GM23248 (cell line): ENCODE results near the gene KLHL40.

Source experiments
- EZH2 ChIP-seq: fragments of 200-600 bp; sonication (generic); IDR thresholded peaks from 2 replicates; pipeline ENCODE4 v1.6.1; 2018; ENCODE audit warnings: antibody characterized with exemption, mild to moderate bottlenecking; ENCODE audit not compliant: insufficient read depth, poor library complexity, severe bottlenecking
- EZH2phosphoT487 ChIP-seq: fragments of 200-600 bp; sonication (generic); IDR thresholded peaks from 2 replicates; pipeline ENCODE4 v1.6.1; 2018; ENCODE audit warnings: antibody characterized with exemption, moderate library complexity, mild to moderate bottlenecking, low read depth; ENCODE audit not compliant: insufficient read depth

DNA sequence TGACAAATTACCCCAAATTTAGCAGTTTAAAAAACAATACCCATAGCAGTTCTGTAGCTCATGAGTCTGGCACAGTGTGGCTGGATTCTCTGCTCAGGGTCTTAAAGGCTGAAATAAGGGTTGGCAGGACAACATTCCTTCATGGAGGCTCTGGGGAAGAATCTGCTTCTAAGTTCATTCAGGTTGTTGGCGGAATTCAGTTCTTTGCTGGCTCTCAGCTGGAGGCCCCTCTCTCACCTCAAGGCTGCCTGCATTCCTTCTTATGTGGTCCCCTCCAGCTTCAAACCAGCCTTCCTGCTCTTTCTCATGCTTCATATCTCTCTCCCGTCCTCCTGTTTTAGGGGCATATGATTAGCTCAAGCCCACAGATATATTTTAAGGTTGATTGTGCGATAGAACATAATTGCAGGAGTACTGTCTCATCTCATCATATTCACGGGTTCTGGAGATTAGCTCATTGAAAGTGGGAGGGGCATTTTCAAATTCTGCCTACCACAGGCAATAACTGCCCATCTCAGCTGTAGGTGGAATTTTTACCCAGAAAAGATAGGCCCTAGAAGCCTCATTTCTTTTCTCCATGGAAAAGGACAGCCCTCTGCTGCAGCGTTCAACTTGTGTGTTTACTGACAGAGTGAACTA, 37.4 kb upstream of the KLHL40 start:
- TF ChIP-seq EZH2, result no peak
- TF ChIP-seq EZH2phosphoT487, result no peak
